ENCODE measurements around the gene GPR183. TPM values are rescaled to one million over a fixed set of nuclear protein-coding genes. Genes with fewer than 3 reads are reported as not detected.

GPR183 gene
- total RNA-seq, 1 experiment from 2014 or later, result not detected

- TF ChIP-seq CTCF (IDR thresholded peaks at IDR 0.05; ENCODE audit: unreplicated experiment), result no peak
- BruUV-seq (replicated peaks), result no TSS peak
- Mint-ChIP-seq H3K27ac (ENCODE audit: low read depth, unreplicated experiment) (no peak overlapping the region), H3K9me3 (ENCODE audit: unreplicated experiment) (no peaks in the 10 kb centered on the region), H3K36me3 (ENCODE audit: insufficient read depth, unreplicated experiment) (peaks cover 16% of the 10 kb centered on the region), H3K4me1 (ENCODE audit: insufficient read depth, unreplicated experiment) (peaks cover 19% of the 10 kb centered on the region), H3K4me3 (ENCODE audit: unreplicated experiment) (no peak overlapping the region), H3K27me3 (ENCODE audit: insufficient read depth, unreplicated experiment) (no peaks in the 10 kb centered on the region)
- ChIA-PET CTCF (interaction anchor here (0.6 to 1.8 kb wide), 4 partner anchors 33 to 227 kb away, joined by 4 to 7 read pairs (median 5); no protein-coding TSS in a partner anchor), POLR2A (no interaction called here)
- intact Hi-C loops (cut with micrococcal nuclease), result no loop called here
- no peak for DNase-seq (ENCODE audit: unreplicated experiment)
These were observed 1.4 kb upstream of the GPR183 start for GRCh38 chr13:99308471-99309087.

- Mint-ChIP-seq H3K4me3 (ENCODE audit: unreplicated experiment) (no peak overlapping the region), H3K4me1 (ENCODE audit: insufficient read depth, unreplicated experiment) (peaks cover 11% of the 10 kb centered on the region), H3K27ac (ENCODE audit: low read depth, unreplicated experiment) (peak overlapping the region; percentile 42), H3K27me3 (ENCODE audit: insufficient read depth, unreplicated experiment) (no peaks in the 10 kb centered on the region), H3K36me3 (ENCODE audit: insufficient read depth, unreplicated experiment) (peaks cover 16% of the 10 kb centered on the region), H3K9me3 (ENCODE audit: unreplicated experiment) (no peaks in the 10 kb centered on the region)
- TF ChIP-seq CTCF (IDR thresholded peaks at IDR 0.05; ENCODE audit: unreplicated experiment), result no peak
- DNase-seq (ENCODE audit: unreplicated experiment), result peak; percentile 38
- BruUV-seq (replicated peaks), result no TSS peak
- intact Hi-C loops (cut with micrococcal nuclease), result no loop called here
- POLR2A ChIA-PET, result interaction anchor here (1.1 kb wide), 1 partner anchor 21 kb away, joined by 3 read pairs; no protein-coding TSS in a partner anchor
- CTCF ChIA-PET, result interaction anchor here (0.5 to 1.8 kb wide), 4 partner anchors 16 to 129 kb away, joined by 3 to 7 read pairs (median 5); no protein-coding TSS in a partner anchor
These were observed 595 bp upstream of the GPR183 start for GRCh38 chr13:99307648-99308339.

GRCh38 chr13:99305566-99305965 lies 1.6 kb downstream of the GPR183 start:
- H3K27me3 Mint-ChIP-seq (ENCODE audit: insufficient read depth, unreplicated experiment), result no peaks in the 10 kb centered on the region
- intact Hi-C loops (cut with micrococcal nuclease), result no loop called here
- no peak for DNase-seq (ENCODE audit: unreplicated experiment)
- no peak overlapping the region for H3K4me3 Mint-ChIP-seq (ENCODE audit: unreplicated experiment)
- no peak overlapping the region for H3K27ac Mint-ChIP-seq (ENCODE audit: low read depth, unreplicated experiment)
- BruUV-seq (replicated peaks), result no TSS peak
- H3K4me1 Mint-ChIP-seq (ENCODE audit: insufficient read depth, unreplicated experiment), result peaks cover 6% of the 10 kb centered on the region
- peaks cover 21% of the 10 kb centered on the region for H3K36me3 Mint-ChIP-seq (ENCODE audit: insufficient read depth, unreplicated experiment)
- no peak for TF ChIP-seq CTCF (IDR thresholded peaks at IDR 0.05; ENCODE audit: unreplicated experiment)
- ChIA-PET CTCF (interaction anchor here (1.7 kb wide), 1 partner anchor 131 kb away, joined by 8 read pairs; no protein-coding TSS in a partner anchor), POLR2A (interaction anchor here (1.2 kb wide), 1 partner anchor 39 kb away, joined by 3 read pairs; no protein-coding TSS in a partner anchor)
- H3K9me3 Mint-ChIP-seq (ENCODE audit: unreplicated experiment), result no peaks in the 10 kb centered on the region

GRCh38 chr13:99305158-99305557 lies 2.0 kb downstream of the GPR183 start:
- H3K4me3 Mint-ChIP-seq (ENCODE audit: unreplicated experiment), result no peak overlapping the region
- H3K9me3 Mint-ChIP-seq (ENCODE audit: unreplicated experiment), result no peaks in the 10 kb centered on the region
- H3K4me1 Mint-ChIP-seq (ENCODE audit: insufficient read depth, unreplicated experiment), result peaks cover 6% of the 10 kb centered on the region
- intact Hi-C loops (cut with micrococcal nuclease), result no loop called here
- TF ChIP-seq CTCF (IDR thresholded peaks at IDR 0.05; ENCODE audit: unreplicated experiment), result no peak
- peaks cover 21% of the 10 kb centered on the region for H3K36me3 Mint-ChIP-seq (ENCODE audit: insufficient read depth, unreplicated experiment)
- no peak for DNase-seq (ENCODE audit: unreplicated experiment)
- H3K27ac Mint-ChIP-seq (ENCODE audit: low read depth, unreplicated experiment), result no peak overlapping the region
- ChIA-PET POLR2A (interaction anchor here (0.5 to 1.2 kb wide), 2 partner anchors 39 to 40 kb away, joined by 3 read pairs; no protein-coding TSS in a partner anchor), CTCF (interaction anchor here (1.7 kb wide), 1 partner anchor 132 kb away, joined by 8 read pairs; no protein-coding TSS in a partner anchor)
- BruUV-seq (replicated peaks), result no TSS peak
- no peaks in the 10 kb centered on the region for H3K27me3 Mint-ChIP-seq (ENCODE audit: insufficient read depth, unreplicated experiment)

Data from MCF 10A (cell line).